Panc1 (cell line): ENCODE results near the gene PDK2. TPM values are rescaled to one million over a fixed set of nuclear protein-coding genes. Genes with fewer than 3 reads are reported as not detected.
A peak's percentile ranks its signal among the peaks of the same experiment; 100 is the strongest.

Source experiments
- ATAC-seq: fragments of 200-7000 bp; cut with Tn5 transposase; 2 replicates; pipeline ENCODE4 v1.9.1; 2020; ENCODE audit warnings: mild to moderate bottlenecking, moderate library complexity
- BruUV-seq: library from RNA; stranded (reverse); fragments of 400-500 nt; replicated peaks from 2 replicates; lab custom pipeline; 2021; lab: Mats Ljungman, UMichigan
- CTCF ChIA-PET: fragments of 300-600 bp; sonication (Branson Sonifier 250); formaldehyde crosslinking; loops from one replicate; lab custom pipeline; 2022; ENCODE audit warnings: antibody characterized with exemption; lab: Charles Lee
- POLR2A ChIA-PET: fragments of 300-600 bp; sonication (Branson Sonifier 250); formaldehyde crosslinking; loops from one replicate; lab custom pipeline; 2022; ENCODE audit warnings: antibody characterized with exemption; lab: Charles Lee
- DNase-seq: peaks from one replicate; pipeline ENCODE4 v3.0.0-alpha.2; 2010; ENCODE audit warnings: low read depth, low spot score
- H3K27ac ChIP-seq: 2 replicates; pipeline ENCODE4 v1.5.1; 2011; ENCODE audit warnings: mild to moderate bottlenecking, low read length, inconsistent platforms
- H3K27me3 ChIP-seq: fragments of 200-500 bp; sonication (Bioruptor generic); 2 replicates; pipeline ENCODE4 v1.6.0; 2014; ENCODE audit warnings: low read length, inconsistent platforms; ENCODE audit not compliant: control insufficient read depth, insufficient read depth
- H3K36me3 ChIP-seq: fragments of 200-500 bp; sonication (Bioruptor generic); 2 replicates; pipeline ENCODE4 v1.5.1; 2014; ENCODE audit warnings: inconsistent platforms, mild to moderate bottlenecking, low read length, moderate library complexity; ENCODE audit not compliant: control insufficient read depth, insufficient read depth
- H3K4me1 ChIP-seq: 2 replicates; pipeline ENCODE4 v1.5.1; 2011; ENCODE audit warnings: inconsistent platforms, mild to moderate bottlenecking, low read length, moderate library complexity; ENCODE audit not compliant: control insufficient read depth, insufficient read depth
- H3K4me3 ChIP-seq, 2 experiments: 2 replicates each; pipeline ENCODE4 v1.5.1; 2011 to 2012; ENCODE audit warnings: low read depth in 2 of 2, low read length in 2 of 2, mild to moderate bottlenecking in 2 of 2, inconsistent platforms in 1 of 2, moderate library complexity in 1 of 2
- H3K9me3 ChIP-seq: fragments of 200-500 bp; sonication (Bioruptor generic); 2 replicates; pipeline ENCODE4 v1.5.1; 2014; ENCODE audit warnings: low read depth, mild to moderate bottlenecking, inconsistent platforms, low read length, moderate library complexity; ENCODE audit not compliant: control insufficient read depth, insufficient read depth
- POLR2AphosphoS5 ChIP-seq: IDR thresholded peaks from 2 replicates; pipeline ENCODE4 v1.6.1; 2012; ENCODE audit warnings: mild to moderate bottlenecking, low read depth, low read length, moderate library complexity
- SIN3A ChIP-seq: IDR thresholded peaks from 2 replicates; pipeline ENCODE4 v1.6.1; 2012; ENCODE audit warnings: low read depth, mild to moderate bottlenecking, low read length, moderate library complexity, borderline replicate concordance; ENCODE audit not compliant: insufficient read depth
- TCF7L2 ChIP-seq: IDR thresholded peaks from 2 replicates; pipeline ENCODE4 v1.6.1; 2011; ENCODE audit warnings: mild to moderate bottlenecking, low read depth, low read length, inconsistent platforms
- in situ Hi-C: cut with HindIII; loops from 2 replicates; pipeline ENCODE4 v1.10.0; 2016; ENCODE audit warnings: low sequenced_read_pairs, low pct_unique_long_range_greater_than_20kb
- intact Hi-C: fragments of 100-400 bp; cut with micrococcal nuclease; formaldehyde crosslinking; loops from one replicate; pipeline ENCODE4 v1.10.0; 2022; ENCODE audit not compliant: unreplicated experiment
- total RNA-seq: library from RNA; stranded (reverse); gene quantifications from one replicate; pipeline ENCODE4 v1.2.1, GENCODE V29; 2021; ENCODE audit not compliant: unreplicated experiment
- TF ChIP-seq, protein P1 (sequence below): fragments of 450-650 bp; IDR thresholded peaks from 2 replicates; pipeline ENCODE4 v1.5.1; 2017; ENCODE audit warnings: mild to moderate bottlenecking
- TF ChIP-seq, protein P2 (sequence below), 2 experiments: IDR thresholded peaks; 2 replicates each; pipeline ENCODE4 v1.6.1; 2011 to 2012; ENCODE audit warnings: low read depth in 2 of 2, control low read depth in 1 of 2, low read length in 1 of 2, mild to moderate bottlenecking in 1 of 2, moderate library complexity in 1 of 2; ENCODE audit not compliant: insufficient read depth in 1 of 2

PDK2 gene
- total RNA-seq, 1 experiment from 2014 or later: 46.0 TPM

DNA sequence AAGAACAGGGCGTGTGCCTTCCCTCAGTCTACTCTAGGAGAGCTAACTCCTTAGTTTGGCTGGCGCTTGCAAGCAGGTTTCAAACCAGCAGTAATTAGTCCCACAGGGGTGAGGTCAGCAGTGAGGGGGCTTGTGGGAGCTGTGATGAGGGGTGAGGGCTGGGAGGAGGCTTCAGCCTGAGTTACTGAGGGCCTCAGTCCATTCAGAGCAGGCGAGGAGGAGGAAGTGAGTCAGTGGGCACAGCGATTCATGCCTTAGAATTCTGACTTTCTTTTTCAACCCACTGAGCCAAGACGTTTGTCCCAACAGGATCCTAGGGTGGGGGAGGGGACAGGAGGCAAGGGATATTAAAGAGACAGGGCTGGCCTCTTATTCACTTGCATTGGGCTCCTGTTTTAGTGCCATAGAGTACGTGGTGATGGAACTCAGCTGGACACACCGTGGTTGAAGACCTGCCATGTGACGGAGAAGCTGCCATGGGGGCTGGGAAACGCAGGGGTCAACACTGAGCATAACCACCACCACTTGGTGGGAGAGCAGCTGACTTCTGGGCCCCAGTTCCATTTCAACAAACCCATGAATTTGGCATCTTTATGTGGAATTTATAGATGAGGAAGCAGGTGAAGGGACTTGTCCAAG, 47.5 kb upstream of the PDK2 start:
- no TSS peak for BruUV-seq
- POLR2A ChIA-PET: no interaction called here
- Histone ChIP-seq H3K4me3 (no peak overlapping the region), H3K9me3 (no peaks in the 10 kb centered on the region), H3K27me3 (no peaks in the 10 kb centered on the region), H3K36me3 (no peaks in the 10 kb centered on the region), H3K4me1 (peaks cover 79% of the 10 kb centered on the region), H3K27ac (peak overlapping the region; percentile 74)
- TF ChIP-seq, protein P1, sequence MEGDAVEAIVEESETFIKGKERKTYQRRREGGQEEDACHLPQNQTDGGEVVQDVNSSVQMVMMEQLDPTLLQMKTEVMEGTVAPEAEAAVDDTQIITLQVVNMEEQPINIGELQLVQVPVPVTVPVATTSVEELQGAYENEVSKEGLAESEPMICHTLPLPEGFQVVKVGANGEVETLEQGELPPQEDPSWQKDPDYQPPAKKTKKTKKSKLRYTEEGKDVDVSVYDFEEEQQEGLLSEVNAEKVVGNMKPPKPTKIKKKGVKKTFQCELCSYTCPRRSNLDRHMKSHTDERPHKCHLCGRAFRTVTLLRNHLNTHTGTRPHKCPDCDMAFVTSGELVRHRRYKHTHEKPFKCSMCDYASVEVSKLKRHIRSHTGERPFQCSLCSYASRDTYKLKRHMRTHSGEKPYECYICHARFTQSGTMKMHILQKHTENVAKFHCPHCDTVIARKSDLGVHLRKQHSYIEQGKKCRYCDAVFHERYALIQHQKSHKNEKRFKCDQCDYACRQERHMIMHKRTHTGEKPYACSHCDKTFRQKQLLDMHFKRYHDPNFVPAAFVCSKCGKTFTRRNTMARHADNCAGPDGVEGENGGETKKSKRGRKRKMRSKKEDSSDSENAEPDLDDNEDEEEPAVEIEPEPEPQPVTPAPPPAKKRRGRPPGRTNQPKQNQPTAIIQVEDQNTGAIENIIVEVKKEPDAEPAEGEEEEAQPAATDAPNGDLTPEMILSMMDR: no peak
- TF ChIP-seq SIN3A (no peak), POLR2AphosphoS5 (no peak), TCF7L2 (no peak)
- TF ChIP-seq, protein P2, sequence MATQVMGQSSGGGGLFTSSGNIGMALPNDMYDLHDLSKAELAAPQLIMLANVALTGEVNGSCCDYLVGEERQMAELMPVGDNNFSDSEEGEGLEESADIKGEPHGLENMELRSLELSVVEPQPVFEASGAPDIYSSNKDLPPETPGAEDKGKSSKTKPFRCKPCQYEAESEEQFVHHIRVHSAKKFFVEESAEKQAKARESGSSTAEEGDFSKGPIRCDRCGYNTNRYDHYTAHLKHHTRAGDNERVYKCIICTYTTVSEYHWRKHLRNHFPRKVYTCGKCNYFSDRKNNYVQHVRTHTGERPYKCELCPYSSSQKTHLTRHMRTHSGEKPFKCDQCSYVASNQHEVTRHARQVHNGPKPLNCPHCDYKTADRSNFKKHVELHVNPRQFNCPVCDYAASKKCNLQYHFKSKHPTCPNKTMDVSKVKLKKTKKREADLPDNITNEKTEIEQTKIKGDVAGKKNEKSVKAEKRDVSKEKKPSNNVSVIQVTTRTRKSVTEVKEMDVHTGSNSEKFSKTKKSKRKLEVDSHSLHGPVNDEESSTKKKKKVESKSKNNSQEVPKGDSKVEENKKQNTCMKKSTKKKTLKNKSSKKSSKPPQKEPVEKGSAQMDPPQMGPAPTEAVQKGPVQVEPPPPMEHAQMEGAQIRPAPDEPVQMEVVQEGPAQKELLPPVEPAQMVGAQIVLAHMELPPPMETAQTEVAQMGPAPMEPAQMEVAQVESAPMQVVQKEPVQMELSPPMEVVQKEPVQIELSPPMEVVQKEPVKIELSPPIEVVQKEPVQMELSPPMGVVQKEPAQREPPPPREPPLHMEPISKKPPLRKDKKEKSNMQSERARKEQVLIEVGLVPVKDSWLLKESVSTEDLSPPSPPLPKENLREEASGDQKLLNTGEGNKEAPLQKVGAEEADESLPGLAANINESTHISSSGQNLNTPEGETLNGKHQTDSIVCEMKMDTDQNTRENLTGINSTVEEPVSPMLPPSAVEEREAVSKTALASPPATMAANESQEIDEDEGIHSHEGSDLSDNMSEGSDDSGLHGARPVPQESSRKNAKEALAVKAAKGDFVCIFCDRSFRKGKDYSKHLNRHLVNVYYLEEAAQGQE (IDR thresholded peaks at IDR 0.05; ENCODE audit: insufficient read depth in 1 of 2, low read depth in 2 of 2, low read length in 1 of 2): no peak
- no peak for DNase-seq
- peak; percentile 15; the same call in 1 of the 2 replicates for ATAC-seq
- intact Hi-C loops (no loop called here), in situ Hi-C loops (no loop called here)
- CTCF ChIA-PET: no interaction called here

DNA sequence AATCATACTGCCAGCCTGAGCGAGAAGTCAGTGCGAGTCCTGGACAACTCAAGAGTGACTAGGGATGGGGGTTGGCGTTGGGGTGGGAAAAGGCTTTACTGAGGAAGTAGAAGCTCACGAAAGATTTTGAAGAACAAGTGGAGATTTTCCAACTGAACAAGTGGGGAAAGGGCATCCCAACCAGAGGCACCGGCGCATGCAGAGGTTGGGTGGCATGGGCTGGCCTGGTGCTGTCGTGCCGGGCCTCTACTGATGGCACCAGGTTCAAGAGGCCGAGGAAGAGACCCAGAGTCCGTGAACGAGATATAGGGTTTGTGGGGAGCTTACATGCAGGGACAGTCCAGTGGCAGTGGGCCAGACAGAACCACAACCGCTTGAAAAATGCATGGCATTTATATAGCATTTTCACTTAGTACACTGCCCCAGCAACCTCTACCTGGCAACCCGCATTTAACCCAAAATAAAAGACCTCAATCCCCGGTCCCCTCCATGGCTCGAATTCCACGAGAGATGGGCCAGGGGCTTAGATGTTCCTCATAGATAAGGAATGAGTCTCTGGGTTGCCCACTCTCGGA, 46.9 kb upstream of the PDK2 start:
- TF ChIP-seq, protein P2 (IDR thresholded peaks at IDR 0.05; ENCODE audit: insufficient read depth in 1 of 2, low read depth in 2 of 2, low read length in 1 of 2): no peak
- TF ChIP-seq SIN3A: no peak
- no peak for TF ChIP-seq TCF7L2
- TF ChIP-seq POLR2AphosphoS5: no peak
- TF ChIP-seq, protein P1: no peak
- Histone ChIP-seq H3K27me3 (no peaks in the 10 kb centered on the region), H3K27ac (peak overlapping the region; percentile 74), H3K4me3 (no peak overlapping the region), H3K4me1 (peaks cover 85% of the 10 kb centered on the region), H3K36me3 (no peaks in the 10 kb centered on the region), H3K9me3 (no peaks in the 10 kb centered on the region)
- ChIA-PET POLR2A (no interaction called here), CTCF (no interaction called here)
- ATAC-seq (no peak), DNase-seq (no peak)
- intact Hi-C loops: no loop called here
- in situ Hi-C loops: no loop called here
- BruUV-seq: no TSS peak
